ENCODE results near the gene ATP7A. TPM values are rescaled to one million over a fixed set of nuclear protein-coding genes. Genes with fewer than 3 reads are reported as not detected.

Gene ATP7A
- total and polyA plus RNA-seq, 2 donors (not counting 3 experiments of a cell fraction or from before 2014, with no cell fraction given) = 3.1 to 8.8 TPM

DNA sequence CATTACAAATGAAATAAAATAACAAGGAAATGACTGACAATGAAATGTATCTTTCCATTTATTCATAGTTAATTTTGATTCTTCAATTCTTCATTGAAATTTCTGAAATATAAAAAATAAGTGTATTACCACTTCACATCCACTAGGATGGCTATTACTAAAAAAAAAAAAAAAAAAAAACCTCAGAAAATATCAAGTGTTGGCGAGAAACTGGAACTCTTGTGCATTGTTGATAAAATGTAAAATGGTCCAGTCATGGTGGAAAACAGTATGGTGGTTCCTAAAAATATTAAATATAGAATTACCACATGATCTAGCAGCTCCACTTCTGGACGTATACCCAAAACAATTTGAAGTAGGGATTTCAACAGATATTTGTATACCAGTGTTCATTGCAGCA is 36.1 kb downstream of the ATP7A start:
- no peak overlapping the region for H3K9ac ChIP-seq (replicated peaks; ENCODE audit: extremely low read depth, insufficient read depth, low read length)
- peaks cover 2% of the 10 kb centered on the region for H3K4me1 ChIP-seq (ENCODE audit: control insufficient read depth, extremely low read depth, insufficient read depth, low read length)
- H3K4me2 ChIP-seq (ENCODE audit: insufficient read depth, low read length) = no peak overlapping the region
- ChIA-PET CTCF (interaction anchor here (1.2 kb wide), 1 partner anchor 36 kb away, joined by 4 read pairs; the partner anchor contains the start of gene ATP7A), POLR2A (no interaction called here)
- H3K9me3 ChIP-seq (replicated peaks; ENCODE audit: control insufficient read depth, insufficient read depth, low read length) = no peaks in the 10 kb centered on the region
- no peaks in the 10 kb centered on the region for H3K9me1 ChIP-seq (replicated peaks; ENCODE audit: control insufficient read depth, extremely low read depth, insufficient read depth, low read length)
- H3K27ac ChIP-seq (ENCODE audit: insufficient read depth, low read depth, low read length) = no peak overlapping the region
- H3K36me3 ChIP-seq (ENCODE audit: control insufficient read depth in 2 of 2, extremely low read depth in 1 of 2, insufficient read depth in 2 of 2, low read length in 2 of 2) = no peaks in the 10 kb centered on the region
- no peaks in the 10 kb centered on the region for H3K27me3 ChIP-seq (ENCODE audit: control insufficient read depth in 2 of 2, insufficient read depth in 2 of 2, low read length in 2 of 2)
- H4K20me1 ChIP-seq (replicated peaks; ENCODE audit: control insufficient read depth, extremely low read depth, insufficient read depth, low read length) = no peaks in the 10 kb centered on the region
- no peaks in the 10 kb centered on the region for H3K79me2 ChIP-seq (ENCODE audit: control insufficient read depth, insufficient read depth, low read length)
- TF ChIP-seq EZH2 (IDR thresholded peaks at IDR 0.05; ENCODE audit: borderline replicate concordance, low read depth, low read length, severe bottlenecking) = no peak
- TF ChIP-seq, protein P1, sequence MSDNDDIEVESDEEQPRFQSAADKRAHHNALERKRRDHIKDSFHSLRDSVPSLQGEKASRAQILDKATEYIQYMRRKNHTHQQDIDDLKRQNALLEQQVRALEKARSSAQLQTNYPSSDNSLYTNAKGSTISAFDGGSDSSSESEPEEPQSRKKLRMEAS (IDR thresholded peaks at IDR 0.05; ENCODE audit: insufficient read depth, insufficient read length) = no peak
- no peak for TF ChIP-seq GATA2 (IDR thresholded peaks at IDR 0.05; ENCODE audit: insufficient read depth, insufficient read length, low read depth, low read length)
- TF ChIP-seq, protein P2, sequence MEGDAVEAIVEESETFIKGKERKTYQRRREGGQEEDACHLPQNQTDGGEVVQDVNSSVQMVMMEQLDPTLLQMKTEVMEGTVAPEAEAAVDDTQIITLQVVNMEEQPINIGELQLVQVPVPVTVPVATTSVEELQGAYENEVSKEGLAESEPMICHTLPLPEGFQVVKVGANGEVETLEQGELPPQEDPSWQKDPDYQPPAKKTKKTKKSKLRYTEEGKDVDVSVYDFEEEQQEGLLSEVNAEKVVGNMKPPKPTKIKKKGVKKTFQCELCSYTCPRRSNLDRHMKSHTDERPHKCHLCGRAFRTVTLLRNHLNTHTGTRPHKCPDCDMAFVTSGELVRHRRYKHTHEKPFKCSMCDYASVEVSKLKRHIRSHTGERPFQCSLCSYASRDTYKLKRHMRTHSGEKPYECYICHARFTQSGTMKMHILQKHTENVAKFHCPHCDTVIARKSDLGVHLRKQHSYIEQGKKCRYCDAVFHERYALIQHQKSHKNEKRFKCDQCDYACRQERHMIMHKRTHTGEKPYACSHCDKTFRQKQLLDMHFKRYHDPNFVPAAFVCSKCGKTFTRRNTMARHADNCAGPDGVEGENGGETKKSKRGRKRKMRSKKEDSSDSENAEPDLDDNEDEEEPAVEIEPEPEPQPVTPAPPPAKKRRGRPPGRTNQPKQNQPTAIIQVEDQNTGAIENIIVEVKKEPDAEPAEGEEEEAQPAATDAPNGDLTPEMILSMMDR (IDR thresholded peaks at IDR 0.05; ENCODE audit: extremely low read depth in 1 of 2, insufficient read depth in 1 of 2, low read depth in 1 of 2, low read length in 2 of 2) = no peak
- DNase-seq (ENCODE audit: low read depth, low spot score) = no peak
- no peak overlapping the region for H3K4me3 ChIP-seq (replicated peaks in 1 of 3; ENCODE audit: insufficient read depth in 1 of 3, low read depth in 1 of 3, low read length in 3 of 3)
- no peak overlapping the region for H2AFZ ChIP-seq (ENCODE audit: low read depth, low read length)
- FAIRE-seq = no peak
- dilution Hi-C loops (cut with MboI; ENCODE audit: extremely low pct_ligation_motif_present, low sequenced_read_pairs) (no loop called here), intact Hi-C loops (cut with micrococcal nuclease) (no loop called here)
- no TSS peak for BruUV-seq (replicated peaks)

DNA sequence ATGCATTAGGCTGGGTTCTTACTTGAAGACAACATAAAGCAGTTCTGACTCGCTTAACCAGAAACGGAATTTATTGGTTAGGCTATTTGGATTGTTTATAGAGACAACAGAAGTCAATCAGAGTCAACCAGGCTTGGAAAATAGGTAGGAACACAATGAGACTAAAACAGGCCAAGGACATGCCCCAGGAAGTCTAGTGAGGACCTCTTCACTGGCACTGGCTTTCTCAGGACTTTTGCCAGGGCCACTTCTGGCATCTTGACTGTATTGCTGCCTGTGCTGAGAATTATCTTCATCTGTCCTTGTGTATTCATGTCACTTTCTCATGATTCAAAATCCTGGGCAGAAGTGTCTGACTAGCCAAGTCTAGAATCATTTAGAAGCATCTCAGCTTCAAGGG is 39.3 kb downstream of the ATP7A start:
- H3K9ac ChIP-seq (replicated peaks; ENCODE audit: extremely low read depth, insufficient read depth, low read length) = no peak overlapping the region
- no peaks in the 10 kb centered on the region for H4K20me1 ChIP-seq (replicated peaks; ENCODE audit: control insufficient read depth, extremely low read depth, insufficient read depth, low read length)
- H3K27me3 ChIP-seq (ENCODE audit: control insufficient read depth in 2 of 2, insufficient read depth in 2 of 2, low read length in 2 of 2) = no peaks in the 10 kb centered on the region
- DNase-seq (ENCODE audit: low read depth, low spot score) (no peak), FAIRE-seq (no peak)
- H2AFZ ChIP-seq (ENCODE audit: low read depth, low read length) = no peak overlapping the region
- TF ChIP-seq EZH2 (IDR thresholded peaks at IDR 0.05; ENCODE audit: borderline replicate concordance, low read depth, low read length, severe bottlenecking) (no peak), POLR2A (IDR thresholded peaks at IDR 0.05; ENCODE audit: low read depth, low read length) (no peak), FOS (IDR thresholded peaks at IDR 0.05; ENCODE audit: borderline replicate concordance, insufficient read depth, low read length) (no peak), GATA2 (IDR thresholded peaks at IDR 0.05; ENCODE audit: insufficient read depth, insufficient read length, low read depth, low read length) (no peak), POLR2AphosphoS5 (IDR thresholded peaks at IDR 0.05; ENCODE audit: insufficient read depth, low read depth, low read length) (no peak), MYC (IDR thresholded peaks at IDR 0.05; ENCODE audit: low read depth, low read length) (no peak), JUN (IDR thresholded peaks at IDR 0.05; ENCODE audit: borderline replicate concordance, insufficient read depth, insufficient read length, low read depth) (no peak)
- TF ChIP-seq, protein P1 (IDR thresholded peaks at IDR 0.05; ENCODE audit: insufficient read depth, insufficient read length) = no peak
- TF ChIP-seq, protein P2 (IDR thresholded peaks at IDR 0.05; ENCODE audit: extremely low read depth in 1 of 2, insufficient read depth in 1 of 2, low read depth in 1 of 2, low read length in 2 of 2) = no peak
- no peaks in the 10 kb centered on the region for H3K36me3 ChIP-seq (ENCODE audit: control insufficient read depth in 2 of 2, extremely low read depth in 1 of 2, insufficient read depth in 2 of 2, low read length in 2 of 2)
- H3K4me2 ChIP-seq (ENCODE audit: insufficient read depth, low read length) = no peak overlapping the region
- CTCF ChIA-PET = no interaction called here
- no peaks in the 10 kb centered on the region for H3K9me1 ChIP-seq (replicated peaks; ENCODE audit: control insufficient read depth, extremely low read depth, insufficient read depth, low read length)
- POLR2A ChIA-PET = no interaction called here
- dilution Hi-C loops (cut with MboI; ENCODE audit: extremely low pct_ligation_motif_present, low sequenced_read_pairs) (no loop called here), intact Hi-C loops (cut with micrococcal nuclease) (no loop called here)
- H3K79me2 ChIP-seq (ENCODE audit: control insufficient read depth, insufficient read depth, low read length) = no peaks in the 10 kb centered on the region
- no peak overlapping the region for H3K27ac ChIP-seq (ENCODE audit: insufficient read depth, low read depth, low read length)
- no TSS peak for BruUV-seq (replicated peaks)
- no peak overlapping the region for H3K4me3 ChIP-seq (replicated peaks in 1 of 3; ENCODE audit: insufficient read depth in 1 of 3, low read depth in 1 of 3, low read length in 3 of 3)
- peaks cover 5% of the 10 kb centered on the region for H3K4me1 ChIP-seq (ENCODE audit: control insufficient read depth, extremely low read depth, insufficient read depth, low read length)
- H3K9me3 ChIP-seq (replicated peaks; ENCODE audit: control insufficient read depth, insufficient read depth, low read length) = no peaks in the 10 kb centered on the region
